Neural progenitor cell (in vitro differentiated cells): ENCODE results near the gene SYTL3.

Experiments
- EZH2 ChIP-seq: fragments of 200-600 bp; sonication (generic); IDR thresholded peaks from 2 replicates; pipeline ENCODE4 v1.6.1; 2017; ENCODE audit warnings: antibody characterized with exemption, mild to moderate bottlenecking, moderate library complexity
- TF ChIP-seq, protein P1 (sequence below): fragments of 200-600 bp; sonication (generic); IDR thresholded peaks from 2 replicates; pipeline ENCODE4 v1.5.1; 2017; ENCODE audit warnings: antibody characterized with exemption, mild to moderate bottlenecking

DNA sequence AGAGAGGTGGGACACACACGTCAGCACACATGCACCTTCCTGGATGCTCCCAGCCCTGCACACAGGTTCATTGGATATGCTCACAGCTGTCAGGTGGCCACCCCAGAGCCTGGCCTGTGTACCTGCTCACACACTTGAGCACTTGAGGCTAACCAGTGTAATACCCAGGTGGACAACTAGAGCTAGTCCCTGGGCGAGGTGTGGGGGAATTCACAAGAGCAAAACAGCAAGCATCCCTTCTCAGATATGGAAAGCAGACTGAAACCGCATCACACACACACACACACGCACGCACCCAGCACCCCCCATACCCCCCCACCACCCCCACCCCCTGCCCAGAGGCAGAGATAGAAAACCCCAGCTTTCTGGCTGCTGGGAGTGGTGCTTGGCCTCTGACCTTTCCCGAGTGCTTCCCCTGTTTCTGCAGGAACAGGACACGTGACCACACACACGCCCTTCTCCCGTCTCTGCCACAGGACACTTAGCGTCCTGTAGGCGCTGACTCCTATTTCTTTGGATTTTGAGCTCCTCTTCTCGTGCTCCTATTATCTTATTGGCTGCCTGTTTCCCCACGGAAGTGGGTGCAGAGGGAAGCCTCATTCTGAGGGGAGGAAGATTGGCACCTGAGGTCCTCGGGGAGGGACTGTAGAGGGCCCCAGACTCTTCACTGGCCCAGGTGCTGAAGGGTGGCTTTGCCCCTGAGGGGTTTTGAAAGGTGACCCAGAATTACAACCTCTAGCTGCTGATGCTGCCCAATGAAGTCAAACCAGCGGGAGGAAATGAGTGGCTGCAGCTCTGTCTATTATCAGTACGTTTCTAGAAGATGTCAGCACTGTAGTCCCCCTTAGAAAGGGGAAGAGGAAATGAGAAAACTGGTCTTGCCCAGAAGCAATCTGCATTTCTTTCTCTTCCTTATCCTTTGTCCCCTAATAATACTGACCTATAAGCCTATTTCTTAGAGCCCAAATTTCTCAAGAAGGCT is 65.8 kb downstream of the SYTL3 start:
- TF ChIP-seq, protein P1, sequence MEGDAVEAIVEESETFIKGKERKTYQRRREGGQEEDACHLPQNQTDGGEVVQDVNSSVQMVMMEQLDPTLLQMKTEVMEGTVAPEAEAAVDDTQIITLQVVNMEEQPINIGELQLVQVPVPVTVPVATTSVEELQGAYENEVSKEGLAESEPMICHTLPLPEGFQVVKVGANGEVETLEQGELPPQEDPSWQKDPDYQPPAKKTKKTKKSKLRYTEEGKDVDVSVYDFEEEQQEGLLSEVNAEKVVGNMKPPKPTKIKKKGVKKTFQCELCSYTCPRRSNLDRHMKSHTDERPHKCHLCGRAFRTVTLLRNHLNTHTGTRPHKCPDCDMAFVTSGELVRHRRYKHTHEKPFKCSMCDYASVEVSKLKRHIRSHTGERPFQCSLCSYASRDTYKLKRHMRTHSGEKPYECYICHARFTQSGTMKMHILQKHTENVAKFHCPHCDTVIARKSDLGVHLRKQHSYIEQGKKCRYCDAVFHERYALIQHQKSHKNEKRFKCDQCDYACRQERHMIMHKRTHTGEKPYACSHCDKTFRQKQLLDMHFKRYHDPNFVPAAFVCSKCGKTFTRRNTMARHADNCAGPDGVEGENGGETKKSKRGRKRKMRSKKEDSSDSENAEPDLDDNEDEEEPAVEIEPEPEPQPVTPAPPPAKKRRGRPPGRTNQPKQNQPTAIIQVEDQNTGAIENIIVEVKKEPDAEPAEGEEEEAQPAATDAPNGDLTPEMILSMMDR, result no peak
- TF ChIP-seq EZH2, result no peak
